ENCODE data around the gene GABBR2. TPM values are rescaled to one million over a fixed set of nuclear protein-coding genes. Genes with fewer than 3 reads are reported as not detected.

Gene GABBR2
- total RNA-seq, 1 experiment from 2014 or later, result not detected

- no TSS peak for BruUV-seq (replicated peaks)
- Histone ChIP-seq H3K36me3 (ENCODE audit: insufficient read depth, low read length, poor library complexity, severe bottlenecking) (no peaks in the 10 kb centered on the region), H3K4me1 (ENCODE audit: insufficient read depth, low read length, poor library complexity, severe bottlenecking) (no peaks in the 10 kb centered on the region), H3K4me3 (ENCODE audit: low read depth, low read length, poor library complexity, severe bottlenecking) (no peak overlapping the region), H3K27me3 (replicated peaks; ENCODE audit: insufficient read depth, low read depth, low read length, poor library complexity) (peaks cover 12% of the 10 kb centered on the region), H3K9me3 (ENCODE audit: low read depth, low read length, poor library complexity, severe bottlenecking) (no peaks in the 10 kb centered on the region), H3K27ac (ENCODE audit: low read depth, low read length, poor library complexity, severe bottlenecking) (no peak overlapping the region)
- CTCF ChIA-PET, result no interaction called here
- no peak for DNase-seq (ENCODE audit: low spot score)
- TF ChIP-seq CTCF (conservative IDR thresholded peaks at IDR 0.05; ENCODE audit: low read depth, low read length), result no peak
- TF ChIP-seq EZH2 (IDR thresholded peaks at IDR 0.05; ENCODE audit: borderline replicate concordance, low read depth, low read length, poor library complexity, severe bottlenecking), result no peak
- intact Hi-C loops (cut with micrococcal nuclease; ENCODE audit: unreplicated experiment), result no loop called here
- POLR2A ChIA-PET (ENCODE audit: low non-redundant PET), result no interaction called here
Measured at GRCh38 chr9:98640394-98640793, 68.3 kb downstream of the GABBR2 start.

- no peaks in the 10 kb centered on the region for H3K36me3 ChIP-seq (ENCODE audit: insufficient read depth, low read length, poor library complexity, severe bottlenecking)
- intact Hi-C loops (cut with micrococcal nuclease; ENCODE audit: unreplicated experiment), result no loop called here
- POLR2A ChIA-PET (ENCODE audit: low non-redundant PET), result no interaction called here
- H3K4me1 ChIP-seq (ENCODE audit: insufficient read depth, low read length, poor library complexity, severe bottlenecking), result no peaks in the 10 kb centered on the region
- peaks cover 16% of the 10 kb centered on the region for H3K27me3 ChIP-seq (replicated peaks; ENCODE audit: insufficient read depth, low read depth, low read length, poor library complexity)
- CTCF ChIA-PET, result no interaction called here
- BruUV-seq (replicated peaks), result no TSS peak
- H3K27ac ChIP-seq (ENCODE audit: low read depth, low read length, poor library complexity, severe bottlenecking), result no peak overlapping the region
- TF ChIP-seq CTCF (conservative IDR thresholded peaks at IDR 0.05; ENCODE audit: low read depth, low read length) (no peak), EZH2 (IDR thresholded peaks at IDR 0.05; ENCODE audit: borderline replicate concordance, low read depth, low read length, poor library complexity, severe bottlenecking) (no peak)
- H3K9me3 ChIP-seq (ENCODE audit: low read depth, low read length, poor library complexity, severe bottlenecking), result no peaks in the 10 kb centered on the region
- DNase-seq (ENCODE audit: low spot score), result no peak
- H3K4me3 ChIP-seq (ENCODE audit: low read depth, low read length, poor library complexity, severe bottlenecking), result no peak overlapping the region
Measured at GRCh38 chr9:98639133-98639532, 69.6 kb downstream of the GABBR2 start.

GRCh38 chr9:98637381-98637780, 71.4 kb downstream of the GABBR2 start:
- Histone ChIP-seq H3K4me3 (ENCODE audit: low read depth, low read length, poor library complexity, severe bottlenecking) (no peak overlapping the region), H3K9me3 (ENCODE audit: low read depth, low read length, poor library complexity, severe bottlenecking) (no peaks in the 10 kb centered on the region), H3K27me3 (replicated peaks; ENCODE audit: insufficient read depth, low read depth, low read length, poor library complexity) (peaks cover 16% of the 10 kb centered on the region), H3K36me3 (ENCODE audit: insufficient read depth, low read length, poor library complexity, severe bottlenecking) (no peaks in the 10 kb centered on the region), H3K4me1 (ENCODE audit: insufficient read depth, low read length, poor library complexity, severe bottlenecking) (no peaks in the 10 kb centered on the region), H3K27ac (ENCODE audit: low read depth, low read length, poor library complexity, severe bottlenecking) (no peak overlapping the region)
- TF ChIP-seq CTCF (conservative IDR thresholded peaks at IDR 0.05; ENCODE audit: low read depth, low read length), result no peak
- no peak for TF ChIP-seq EZH2 (IDR thresholded peaks at IDR 0.05; ENCODE audit: borderline replicate concordance, low read depth, low read length, poor library complexity, severe bottlenecking)
- no TSS peak for BruUV-seq (replicated peaks)
- ChIA-PET CTCF (no interaction called here), POLR2A (ENCODE audit: low non-redundant PET) (no interaction called here)
- DNase-seq (ENCODE audit: low spot score), result no peak
- intact Hi-C loops (cut with micrococcal nuclease; ENCODE audit: unreplicated experiment), result no loop called here

All from A673 (cell line).